TTC549 (cell line): Measurements from ENCODE around the gene ASCC1.

Experiments used
- FAIRE-seq: peaks from 2 replicates; lab custom pipeline; 2012; peaks lifted over from hg19 to GRCh38; lab: Jason Lieb, UNC

The ASCC1 gene

GRCh38 chr10:72062832-72063702 is 153.0 kb downstream of the ASCC1 start:
- FAIRE-seq: no peak

GRCh38 chr10:72062382-72062781 is 153.7 kb downstream of the ASCC1 start:
- no peak for FAIRE-seq

GRCh38 chr10:72061930-72062329 is 154.1 kb downstream of the ASCC1 start:
- no peak for FAIRE-seq

GRCh38 chr10:72061491-72061890 is 154.6 kb downstream of the ASCC1 start:
- no peak for FAIRE-seq

- FAIRE-seq: no peak
Measured at GRCh38 chr10:72059843-72060822, 155.9 kb downstream of the ASCC1 start.

DNA sequence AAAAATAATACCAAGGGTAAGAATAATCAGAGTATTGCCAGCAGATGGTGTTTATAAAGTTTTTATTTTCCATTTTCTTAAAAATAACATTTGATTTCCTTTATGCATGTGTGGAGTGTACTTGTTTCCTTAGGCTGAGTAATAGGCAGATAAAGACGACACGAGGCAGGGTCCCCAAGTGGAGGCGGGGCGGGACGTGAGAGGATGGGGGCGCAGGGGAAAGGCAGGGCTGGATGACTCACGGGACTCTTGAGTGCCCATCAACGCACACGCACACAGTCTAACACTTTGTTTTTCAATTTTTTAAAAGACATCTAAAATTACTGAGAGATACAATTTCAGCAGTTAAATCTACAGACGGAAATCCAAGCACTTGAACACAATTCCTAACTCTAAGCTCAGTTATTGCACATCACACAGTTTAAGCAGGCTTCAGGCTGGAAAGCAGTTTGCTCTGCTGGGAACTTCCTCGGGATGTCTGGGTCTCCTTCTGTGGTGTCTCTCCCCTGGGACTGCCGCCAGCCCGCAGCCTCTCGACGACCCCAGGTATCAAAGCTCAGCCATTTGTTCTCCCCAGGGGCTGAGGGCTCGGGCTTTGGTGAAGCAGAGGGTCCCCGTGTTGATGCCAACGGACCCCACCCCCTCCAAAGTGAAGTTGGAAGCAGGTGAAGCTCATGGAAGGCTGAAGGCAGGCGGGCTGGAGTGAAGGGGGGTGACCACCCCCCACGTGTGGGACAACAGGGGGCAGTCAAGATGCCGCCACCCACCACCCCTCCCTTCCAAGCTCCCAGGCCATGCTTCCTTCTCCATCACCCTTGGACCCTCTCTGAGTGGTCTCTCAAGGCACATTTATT is 156.9 kb downstream of the ASCC1 start:
- no peak for FAIRE-seq

DNA sequence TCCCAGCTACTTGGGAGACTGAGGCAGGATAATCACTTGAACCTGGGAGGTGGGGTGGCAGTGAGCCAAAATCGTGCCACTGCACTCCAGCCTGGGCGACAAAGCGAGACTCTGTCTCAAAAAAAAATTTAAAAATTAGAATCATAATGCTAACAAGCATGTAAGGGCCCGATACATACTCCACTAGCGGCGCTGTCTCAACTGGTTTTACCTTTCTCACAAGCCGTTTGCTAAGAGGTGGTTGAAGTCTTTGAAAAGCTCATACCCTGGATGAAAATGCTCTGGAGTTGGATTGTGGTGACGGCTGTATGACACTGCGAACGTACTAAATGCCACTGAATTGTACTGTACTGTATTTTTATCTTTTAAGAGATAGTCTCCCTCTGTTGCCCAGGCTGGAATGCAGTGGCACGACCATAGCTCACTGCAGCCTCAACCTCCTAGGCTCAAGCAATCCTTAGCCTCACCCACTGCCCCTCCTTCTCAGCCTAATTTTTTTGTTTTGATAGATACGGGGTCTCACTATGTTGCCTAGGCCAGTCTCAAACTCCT is 157.7 kb downstream of the ASCC1 start:
- no peak for FAIRE-seq

- no peak for FAIRE-seq
Measured at GRCh38 chr10:72056932-72057751, 158.9 kb downstream of the ASCC1 start.

DNA sequence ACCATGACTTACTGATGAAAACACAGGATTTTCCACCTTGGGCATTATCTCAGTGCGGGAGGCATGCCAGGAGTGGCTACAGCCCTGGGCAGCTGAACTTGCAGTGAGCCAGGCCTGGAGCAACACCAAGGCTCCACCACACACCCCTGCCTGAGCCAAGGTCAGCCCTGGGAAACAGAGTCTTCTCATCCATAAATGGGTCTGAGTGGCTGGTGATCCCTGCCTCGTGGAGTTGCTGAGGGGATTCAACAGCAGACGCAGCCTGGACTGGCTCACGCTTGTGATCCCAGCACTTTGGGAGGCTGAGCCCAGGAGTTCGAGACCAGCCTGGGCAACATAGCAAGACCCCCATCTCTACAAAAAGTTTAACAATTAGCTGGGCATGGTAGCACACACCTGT is 160.0 kb downstream of the ASCC1 start:
- FAIRE-seq: no peak

DNA sequence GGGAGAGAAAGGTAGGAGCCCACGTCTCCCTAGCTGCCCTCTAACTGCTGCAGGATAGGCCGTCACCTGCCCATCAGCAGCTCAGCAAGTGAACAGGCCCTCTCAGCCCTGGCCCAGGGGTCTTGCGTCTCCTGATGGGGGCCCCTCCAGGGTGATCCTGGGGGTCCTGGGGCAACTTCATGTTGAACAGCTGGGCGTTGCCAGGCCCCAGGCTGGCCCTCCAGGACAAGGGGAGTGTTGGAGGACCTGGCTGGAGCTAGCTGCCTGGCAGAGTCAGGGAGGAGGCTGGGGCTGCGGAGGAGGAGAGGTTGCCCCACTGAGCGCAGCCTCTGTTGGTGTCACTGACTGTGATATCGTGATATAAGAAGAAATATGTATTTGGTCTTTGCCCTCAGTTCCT is 162.4 kb downstream of the ASCC1 start:
- no peak for FAIRE-seq

DNA sequence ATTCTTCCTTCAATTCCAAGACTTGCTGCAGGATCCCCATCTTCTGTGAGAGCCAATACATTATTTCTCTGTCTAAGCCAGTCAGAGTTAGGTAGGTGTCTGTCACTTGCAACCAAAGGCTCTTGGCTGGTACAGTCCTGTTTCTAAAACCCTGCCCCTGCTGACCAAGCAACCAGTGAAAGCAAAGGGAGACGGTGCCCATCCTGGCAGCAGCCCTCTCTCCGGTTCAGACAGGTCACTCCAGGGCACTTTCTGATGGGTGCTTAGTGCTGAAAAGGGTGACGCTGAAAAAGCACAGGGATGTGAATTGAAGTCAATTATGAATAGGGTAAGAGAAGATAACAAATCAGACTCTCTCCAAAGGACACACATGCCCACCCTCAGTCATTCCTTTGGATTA is 165.2 kb downstream of the ASCC1 start:
- no peak for FAIRE-seq

DNA sequence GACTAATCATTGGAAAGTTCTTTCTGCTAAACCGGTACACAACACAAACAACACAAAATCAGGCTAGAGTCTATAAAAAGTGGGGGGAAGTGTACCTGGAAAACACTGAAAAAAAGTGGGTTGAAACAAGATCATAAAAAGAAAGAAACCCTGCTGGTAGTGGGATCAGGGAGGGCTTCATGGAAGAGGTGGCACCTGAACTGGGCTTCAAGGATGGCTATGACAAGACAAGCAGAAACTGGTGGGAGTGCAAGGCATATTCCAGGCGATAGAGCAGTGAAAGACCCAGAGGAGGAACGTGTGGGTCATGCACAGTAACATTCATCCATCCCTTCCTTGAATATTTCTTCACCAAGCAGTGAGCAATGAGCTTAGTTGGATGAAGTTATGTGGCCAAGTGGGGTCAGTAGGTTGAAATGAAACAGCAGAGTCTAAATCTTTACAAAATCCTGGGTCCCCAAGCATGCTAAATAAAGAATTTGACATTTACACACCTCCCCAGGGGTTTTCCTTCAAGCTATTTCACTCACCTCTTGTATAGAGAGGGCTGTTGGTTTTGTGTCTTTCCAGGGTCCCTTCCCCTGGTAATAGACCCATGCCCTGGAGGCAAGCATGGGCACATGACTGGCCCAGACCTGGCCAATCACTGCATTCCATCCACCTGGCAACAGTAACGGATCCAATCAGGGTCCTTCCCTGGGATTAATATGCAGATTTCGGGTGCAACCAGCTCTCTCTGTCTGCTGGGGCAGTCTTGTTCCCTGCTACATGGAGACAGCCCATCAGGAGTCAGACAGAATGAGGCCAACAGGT is 165.9 kb downstream of the ASCC1 start:
- no peak for FAIRE-seq

DNA sequence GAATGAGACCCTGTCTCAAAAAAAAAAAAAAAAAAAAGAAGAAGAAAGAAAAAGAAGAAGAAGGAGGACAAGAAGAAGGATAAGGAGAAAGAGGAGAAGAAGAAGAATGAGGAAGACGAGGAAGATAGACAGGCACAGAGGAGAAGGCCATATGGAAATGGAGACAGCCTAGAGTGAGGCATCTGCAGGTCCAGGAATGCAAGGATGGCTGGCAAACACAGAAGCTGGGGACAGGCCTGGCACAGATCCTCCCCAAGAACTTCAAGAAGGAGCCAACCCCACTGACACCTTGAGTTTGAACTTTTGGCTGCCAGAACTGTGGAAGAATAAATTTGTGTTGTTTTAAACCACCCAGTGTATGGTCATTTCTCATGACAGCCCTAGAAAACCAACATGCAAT is 166.6 kb downstream of the ASCC1 start:
- FAIRE-seq: no peak

DNA sequence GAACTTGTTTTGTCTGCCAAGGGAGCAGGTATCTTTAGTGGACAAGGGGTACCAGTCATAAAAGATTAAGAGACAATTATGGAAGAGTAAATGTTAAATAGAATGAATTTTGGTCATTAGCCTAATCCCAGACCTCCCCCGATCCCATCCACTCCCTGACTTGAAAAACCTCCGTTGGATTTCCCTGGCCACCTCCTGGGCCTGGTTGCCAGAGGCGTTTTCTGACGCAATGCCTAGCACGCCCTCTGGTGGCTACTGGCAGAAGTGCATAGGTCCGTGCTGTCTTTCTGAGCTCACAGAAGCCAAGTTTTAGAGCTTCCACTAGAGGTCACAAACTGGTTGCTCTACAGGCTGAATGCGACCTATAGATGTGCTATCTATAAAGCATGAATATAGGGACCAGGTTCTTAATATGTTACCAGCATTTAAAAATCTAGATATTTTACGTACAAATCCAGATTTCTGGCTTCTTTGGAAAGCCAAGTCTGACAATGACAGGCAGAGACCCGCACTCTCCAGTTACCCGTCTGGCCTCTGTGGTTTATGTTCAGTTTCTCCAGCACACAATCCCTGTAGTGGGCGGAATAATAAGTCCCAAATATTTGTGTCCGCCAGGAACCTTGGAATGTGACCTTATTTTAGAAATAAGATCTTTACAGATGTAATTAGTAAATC is 167.5 kb downstream of the ASCC1 start:
- FAIRE-seq: peak; percentile 95
